ENCODE data around the gene MRPL55.
A peak's percentile ranks its signal among the peaks of the same experiment; 100 is the strongest.

GRCh38 chr1:228109073-228109961, at the start of gene MRPL55:
- TF ChIP-seq, protein P1, sequence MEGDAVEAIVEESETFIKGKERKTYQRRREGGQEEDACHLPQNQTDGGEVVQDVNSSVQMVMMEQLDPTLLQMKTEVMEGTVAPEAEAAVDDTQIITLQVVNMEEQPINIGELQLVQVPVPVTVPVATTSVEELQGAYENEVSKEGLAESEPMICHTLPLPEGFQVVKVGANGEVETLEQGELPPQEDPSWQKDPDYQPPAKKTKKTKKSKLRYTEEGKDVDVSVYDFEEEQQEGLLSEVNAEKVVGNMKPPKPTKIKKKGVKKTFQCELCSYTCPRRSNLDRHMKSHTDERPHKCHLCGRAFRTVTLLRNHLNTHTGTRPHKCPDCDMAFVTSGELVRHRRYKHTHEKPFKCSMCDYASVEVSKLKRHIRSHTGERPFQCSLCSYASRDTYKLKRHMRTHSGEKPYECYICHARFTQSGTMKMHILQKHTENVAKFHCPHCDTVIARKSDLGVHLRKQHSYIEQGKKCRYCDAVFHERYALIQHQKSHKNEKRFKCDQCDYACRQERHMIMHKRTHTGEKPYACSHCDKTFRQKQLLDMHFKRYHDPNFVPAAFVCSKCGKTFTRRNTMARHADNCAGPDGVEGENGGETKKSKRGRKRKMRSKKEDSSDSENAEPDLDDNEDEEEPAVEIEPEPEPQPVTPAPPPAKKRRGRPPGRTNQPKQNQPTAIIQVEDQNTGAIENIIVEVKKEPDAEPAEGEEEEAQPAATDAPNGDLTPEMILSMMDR (IDR thresholded peaks at IDR 0.05; ENCODE audit: low read length): 0 out of 2 replicates have a peak, but pooled peaks have one; percentile 8
- no peak for TF ChIP-seq EZH2 (IDR thresholded peaks at IDR 0.05; ENCODE audit: borderline replicate concordance, low read length)

All from OCI-LY1 (cell line).